Neural cell (in vitro differentiated cells): ENCODE results near the gene ZNF644. TPM values are rescaled to one million over a fixed set of nuclear protein-coding genes. Genes with fewer than 3 reads are reported as not detected.

Source experiments
- H2AFZ ChIP-seq: fragments of 200-600, 300-800 bp; sonication (generic), shearing (Covaris generic); 2 replicates; pipeline ENCODE4 v1.6.0; 2014; ENCODE audit warnings: low read depth, mild to moderate bottlenecking, antibody characterized with exemption, low read length, moderate library complexity
- H3F3A ChIP-seq: fragments of 200-600 bp; shearing (Covaris generic); 2 replicates; pipeline ENCODE4 v1.6.1; 2016; ENCODE audit warnings: mild to moderate bottlenecking, moderate library complexity, mixed read lengths, antibody characterized with exemption, low read length; ENCODE audit not compliant: insufficient read depth, poor library complexity, severe bottlenecking
- H3K27ac ChIP-seq: fragments of 200-600, 300-800 bp; sonication (generic), shearing (Covaris generic); 2 replicates; pipeline ENCODE4 v1.5.1; 2014; ENCODE audit warnings: mild to moderate bottlenecking, low read length, moderate library complexity
- H3K27me3 ChIP-seq: fragments of 300-800, 200-600 bp; sonication (generic), shearing (Covaris generic); 2 replicates; pipeline ENCODE4 v1.6.0; 2014; ENCODE audit warnings: mild to moderate bottlenecking, low read depth, low read length, moderate library complexity; ENCODE audit not compliant: insufficient read depth
- H3K36me3 ChIP-seq: fragments of 300-800, 200-600 bp; sonication (generic), shearing (Covaris generic); 2 replicates; pipeline ENCODE4 v1.5.1; 2014; ENCODE audit warnings: mild to moderate bottlenecking, antibody characterized with exemption, low read length, moderate library complexity; ENCODE audit not compliant: insufficient read depth
- H3K4me2 ChIP-seq: fragments of 300-800, 200-600 bp; sonication (generic), shearing (Covaris generic); 2 replicates; pipeline ENCODE4 v1.6.0; 2014; ENCODE audit warnings: mild to moderate bottlenecking, low read length
- H3K4me3 ChIP-seq: fragments of 300-800, 200-600 bp; sonication (generic), shearing (Covaris generic); 2 replicates; pipeline ENCODE4 v1.5.1; 2014; ENCODE audit warnings: mild to moderate bottlenecking, low read length, moderate library complexity
- H3K79me2 ChIP-seq: fragments of 200-600 bp; shearing (Covaris generic); replicated peaks from 2 replicates; pipeline ENCODE4 v1.6.0; 2014; ENCODE audit warnings: mild to moderate bottlenecking, low read length, moderate library complexity; ENCODE audit not compliant: insufficient read depth
- H3K9ac ChIP-seq: fragments of 300-800, 200-600 bp; sonication (generic), shearing (Covaris generic); 2 replicates; pipeline ENCODE4 v1.6.1; 2016; ENCODE audit warnings: mild to moderate bottlenecking, low read length, mixed read lengths
- H3K9me2 ChIP-seq: fragments of 200-600 bp; shearing (Covaris generic); 2 replicates; pipeline ENCODE4 v1.6.1; 2016; ENCODE audit warnings: mild to moderate bottlenecking, low read length, mixed read lengths; ENCODE audit not compliant: insufficient read depth
- H3K9me3 ChIP-seq: fragments of 200-600, 300-800 bp; sonication (generic), shearing (Covaris generic); 2 replicates; pipeline ENCODE4 v1.6.1; 2016; ENCODE audit warnings: mild to moderate bottlenecking, mixed run types, low read length, moderate library complexity, mixed read lengths
- H4K20me1 ChIP-seq: fragments of 200-600 bp; shearing (Covaris generic); 2 replicates; pipeline ENCODE4 v1.6.1; 2016; ENCODE audit warnings: mild to moderate bottlenecking, mixed run types; ENCODE audit not compliant: insufficient read depth
- CTCF ChIP-seq: fragments of 450-650 bp; IDR thresholded peaks from 2 replicates; pipeline ENCODE4 v1.5.1; 2014; ENCODE audit warnings: antibody characterized with exemption, mild to moderate bottlenecking, moderate library complexity; ENCODE audit not compliant: poor library complexity, severe bottlenecking
- EP300 ChIP-seq: fragments of 450-650 bp; conservative IDR thresholded peaks from 2 replicates; pipeline ENCODE4 v1.6.1; 2014; ENCODE audit warnings: antibody characterized with exemption, mild to moderate bottlenecking, moderate library complexity; ENCODE audit not compliant: poor library complexity, severe bottlenecking
- EZH2 ChIP-seq: fragments of 200-600, 300-800 bp; shearing (Covaris generic), sonication (generic); IDR thresholded peaks from 2 replicates; pipeline ENCODE4 v1.6.1; 2014; ENCODE audit warnings: antibody characterized with exemption, low read length, borderline replicate concordance, mild to moderate bottlenecking; ENCODE audit not compliant: insufficient read depth, poor library complexity, severe bottlenecking
- MXI1 ChIP-seq: fragments of 450-650 bp; conservative IDR thresholded peaks from 2 replicates; pipeline ENCODE4 v1.6.1; 2014; ENCODE audit warnings: antibody characterized with exemption, mild to moderate bottlenecking; ENCODE audit not compliant: poor library complexity, severe bottlenecking
- POLR2AphosphoS5 ChIP-seq: IDR thresholded peaks from 2 replicates; pipeline ENCODE4 v1.6.1; 2012
- RAD21 ChIP-seq: fragments of 450-650 bp; conservative IDR thresholded peaks from 2 replicates; pipeline ENCODE4 v1.6.1; 2014; ENCODE audit warnings: antibody characterized with exemption, mild to moderate bottlenecking, moderate library complexity
- REST ChIP-seq: IDR thresholded peaks from 2 replicates; pipeline ENCODE4 v1.6.1; 2012; ENCODE audit warnings: borderline replicate concordance
- SMC3 ChIP-seq: fragments of 450-650 bp; conservative IDR thresholded peaks from 2 replicates; pipeline ENCODE4 v1.6.1; 2014; ENCODE audit warnings: antibody characterized with exemption, mild to moderate bottlenecking, moderate library complexity; ENCODE audit not compliant: poor library complexity
- TAF1 ChIP-seq: IDR thresholded peaks from 2 replicates; pipeline ENCODE4 v1.6.1; 2012; ENCODE audit warnings: low read depth
- polyA plus RNA-seq: library from polyadenylated mRNA; depleted of rRNA; stranded (reverse); fragments of >200 nt; gene quantifications from 2 replicates; pipeline ENCODE4 v1.2.3, GENCODE V29; 2014

ZNF644 gene
- polyA plus RNA-seq, 1 donor from 2014 or later: 71.7 TPM

- TF ChIP-seq REST: no peak
Measured at GRCh38 chr1:91007827-91008226, 14.0 kb downstream of the ZNF644 start (continued).

- Histone ChIP-seq H3K9me3 (no peaks in the 10 kb centered on the region), H3K9ac (no peak overlapping the region), H4K20me1 (no peaks in the 10 kb centered on the region), H3K4me2 (no peak overlapping the region), H2AFZ (no peak overlapping the region), H3K27me3 (no peaks in the 10 kb centered on the region), H3F3A (no peaks in the 10 kb centered on the region), H3K4me3 (no peak overlapping the region), H3K36me3 (no peaks in the 10 kb centered on the region), H3K9me2 (no peaks in the 10 kb centered on the region), H3K27ac (no peak overlapping the region), H3K79me2 (peaks cover 84% of the 10 kb centered on the region)
- TF ChIP-seq SMC3 (no peak), MXI1 (no peak), EZH2 (no peak), CTCF (no peak), EP300 (no peak), POLR2AphosphoS5 (no peak), TAF1 (no peak), REST (no peak), RAD21 (no peak)
Measured at GRCh38 chr1:91007092-91007491, 14.7 kb downstream of the ZNF644 start.
